HEK293 (cell line): ENCODE measurements around the gene ARHGAP32.

Experiments
- CTCF ChIA-PET: fragments of 350-600 bp; formaldehyde crosslinking; extraction: SDS; loops from one replicate; lab custom pipeline; 2021; ENCODE audit warnings: antibody characterized with exemption; lab: Yijun Ruan, JAX
- POLR2A ChIA-PET: fragments of 300-600 bp; formaldehyde crosslinking; extraction: SDS; loops from one replicate; lab custom pipeline; 2020; ENCODE audit warnings: antibody characterized with exemption, inconsistent platforms; lab: Yijun Ruan, JAX
- H3K27ac ChIP-seq: fragments of 200-500 bp; sonication (Bioruptor generic); 2 replicates; pipeline ENCODE4 v1.5.1; 2014; ENCODE audit warnings: low read depth, low read length, control low read depth, inconsistent platforms; ENCODE audit errors: extremely low read depth
- H3K36me3 ChIP-seq, 2 experiments: fragments of 200-500 bp in 1 of 2; sonication (Bioruptor generic) in 1 of 2; 1 replicate in 1 of 2; 2 replicates in 1 of 2; pipeline ENCODE4 v1.5.1; 2014 to 2017; ENCODE audit warnings: inconsistent platforms in 2 of 2, low read length in 2 of 2; ENCODE audit not compliant: control insufficient read depth in 2 of 2, insufficient read depth in 1 of 2
- H3K4me1 ChIP-seq: fragments of 200-500 bp; sonication (Bioruptor generic); 2 replicates; pipeline ENCODE4 v1.5.1; 2014; ENCODE audit warnings: mild to moderate bottlenecking, low read length, inconsistent platforms; ENCODE audit not compliant: control insufficient read depth, insufficient read depth
- H3K4me3 ChIP-seq: 2 replicates; pipeline ENCODE4 v1.5.1; 2011; ENCODE audit warnings: low read depth, mild to moderate bottlenecking, control low read depth, low read length, moderate library complexity
- H3K9me3 ChIP-seq: fragments of 200-500 bp; sonication (Bioruptor generic); 2 replicates; pipeline ENCODE4 v1.5.1; 2014; ENCODE audit warnings: low read depth, low read length, inconsistent platforms; ENCODE audit not compliant: control insufficient read depth, insufficient read depth
- BCL11A ChIP-seq: fragments of 450-650 bp; formaldehyde crosslinking; IDR thresholded peaks from 2 replicates; pipeline ENCODE4 v1.5.1; 2016; ENCODE audit warnings: low read depth, missing biosample characterization, missing genetic modification characterization
- GLI2 ChIP-seq: fragments of 450-650 bp; formaldehyde crosslinking; IDR thresholded peaks from 2 replicates; pipeline ENCODE4; 2017; ENCODE audit warnings: missing biosample characterization, missing genetic modification characterization, low read depth, borderline replicate concordance
- IKZF3 ChIP-seq: fragments of 450-650 bp; IDR thresholded peaks from 2 replicates; pipeline ENCODE4 v1.5.0; 2018; ENCODE audit warnings: missing biosample characterization, mild to moderate bottlenecking, missing genetic modification characterization, moderate library complexity
- KLF1 ChIP-seq: fragments of 450-650 bp; formaldehyde crosslinking; IDR thresholded peaks from 2 replicates; pipeline ENCODE4 v1.5.1; 2016; ENCODE audit warnings: missing biosample characterization, missing genetic modification characterization
- MYNN ChIP-seq: fragments of 450-650 bp; formaldehyde crosslinking; IDR thresholded peaks from 2 replicates; pipeline ENCODE4 v1.5.1; 2016; ENCODE audit warnings: missing biosample characterization, missing genetic modification characterization, borderline replicate concordance
- SCRT1 ChIP-seq: fragments of 450-650 bp; formaldehyde crosslinking; IDR thresholded peaks from 2 replicates; pipeline ENCODE4 v1.5.1; 2016; ENCODE audit warnings: missing biosample characterization, missing genetic modification characterization, borderline replicate concordance
- ZBTB8A ChIP-seq: fragments of 450-650 bp; formaldehyde crosslinking; IDR thresholded peaks from 2 replicates; pipeline ENCODE4 v1.5.1; 2016; ENCODE audit warnings: missing biosample characterization, missing genetic modification characterization
- ZNF140 ChIP-seq: fragments of 450-650 bp; formaldehyde crosslinking; IDR thresholded peaks from 2 replicates; pipeline ENCODE4 v1.5.1; 2016; ENCODE audit warnings: missing biosample characterization, missing genetic modification characterization
- ZNF16 ChIP-seq: fragments of 450-650 bp; formaldehyde crosslinking; IDR thresholded peaks from 2 replicates; pipeline ENCODE4 v1.5.1; 2016; ENCODE audit warnings: low read depth, missing biosample characterization, missing genetic modification characterization
- ZNF223 ChIP-seq: fragments of 450-650 bp; formaldehyde crosslinking; IDR thresholded peaks from 2 replicates; pipeline ENCODE4 v1.5.1; 2016; ENCODE audit warnings: missing biosample characterization, missing genetic modification characterization
- ZNF341 ChIP-seq: fragments of 450-650 bp; formaldehyde crosslinking; IDR thresholded peaks from 2 replicates; pipeline ENCODE4; 2016; ENCODE audit warnings: low read depth, missing biosample characterization, missing genetic modification characterization
- ZNF350 ChIP-seq: fragments of 450-650 bp; formaldehyde crosslinking; IDR thresholded peaks from 2 replicates; pipeline ENCODE4 v1.5.0; 2017; ENCODE audit warnings: missing biosample characterization, mild to moderate bottlenecking, missing genetic modification characterization
- ZNF394 ChIP-seq: fragments of 450-650 bp; formaldehyde crosslinking; IDR thresholded peaks from 2 replicates; pipeline ENCODE4 v1.5.1; 2016; ENCODE audit warnings: missing biosample characterization, missing genetic modification characterization, mild to moderate bottlenecking, moderate library complexity, borderline replicate concordance
- ZNF426 ChIP-seq: fragments of 450-650 bp; formaldehyde crosslinking; IDR thresholded peaks from 2 replicates; pipeline ENCODE4 v1.5.1; 2017; ENCODE audit warnings: missing biosample characterization, missing genetic modification characterization, mild to moderate bottlenecking, inconsistent platforms, moderate library complexity
- ZNF510 ChIP-seq: fragments of 450-650 bp; formaldehyde crosslinking; IDR thresholded peaks from 2 replicates; pipeline ENCODE4 v1.5.1; 2018; ENCODE audit warnings: mild to moderate bottlenecking, missing genetic modification characterization, missing biosample characterization; ENCODE audit not compliant: insufficient replicate concordance
- ZNF521 ChIP-seq: fragments of 450-650 bp; formaldehyde crosslinking; IDR thresholded peaks from 2 replicates; pipeline ENCODE4 v1.5.1; 2017; ENCODE audit warnings: missing biosample characterization, mild to moderate bottlenecking, missing genetic modification characterization
- ZNF544 ChIP-seq: fragments of 450-650 bp; formaldehyde crosslinking; IDR thresholded peaks from 2 replicates; pipeline ENCODE4 v1.5.0; 2017; ENCODE audit warnings: missing biosample characterization, missing genetic modification characterization
- ZNF596 ChIP-seq: fragments of 450-650 bp; IDR thresholded peaks from 2 replicates; pipeline ENCODE4 v1.5.0; 2018; ENCODE audit warnings: missing biosample characterization, mild to moderate bottlenecking, missing genetic modification characterization, moderate library complexity
- ZNF600 ChIP-seq: fragments of 450-650 bp; formaldehyde crosslinking; IDR thresholded peaks from 2 replicates; pipeline ENCODE4 v1.5.1; 2016; ENCODE audit warnings: missing biosample characterization, missing genetic modification characterization
- ZNF629 ChIP-seq: fragments of 450-650 bp; formaldehyde crosslinking; IDR thresholded peaks from 2 replicates; pipeline ENCODE4 v1.5.1; 2017; ENCODE audit warnings: missing biosample characterization, missing genetic modification characterization
- ZXDB ChIP-seq: fragments of 450-650 bp; formaldehyde crosslinking; IDR thresholded peaks from 2 replicates; pipeline ENCODE4 v1.5.1; 2016; ENCODE audit warnings: missing biosample characterization, missing genetic modification characterization
- TF ChIP-seq, protein P1 (sequence below): fragments of 450-650 bp; formaldehyde crosslinking; IDR thresholded peaks from 2 replicates; pipeline ENCODE4 v1.5.1; 2016; ENCODE audit warnings: missing biosample characterization, missing genetic modification characterization, borderline replicate concordance
- TF ChIP-seq, protein P2 (sequence below): fragments of 450-650 bp; formaldehyde crosslinking; IDR thresholded peaks from 2 replicates; pipeline ENCODE4 v1.5.1; 2016; ENCODE audit warnings: missing biosample characterization, missing genetic modification characterization, low read depth
- TF ChIP-seq, protein P3 (sequence below): fragments of 450-650 bp; formaldehyde crosslinking; IDR thresholded peaks from 2 replicates; pipeline ENCODE4 v1.5.1; 2016; ENCODE audit warnings: missing biosample characterization, missing genetic modification characterization

ARHGAP32 gene

GRCh38 chr11:129045150-129045549, 147.0 kb downstream of the ARHGAP32 start (continued):
- TF ChIP-seq, protein P1, sequence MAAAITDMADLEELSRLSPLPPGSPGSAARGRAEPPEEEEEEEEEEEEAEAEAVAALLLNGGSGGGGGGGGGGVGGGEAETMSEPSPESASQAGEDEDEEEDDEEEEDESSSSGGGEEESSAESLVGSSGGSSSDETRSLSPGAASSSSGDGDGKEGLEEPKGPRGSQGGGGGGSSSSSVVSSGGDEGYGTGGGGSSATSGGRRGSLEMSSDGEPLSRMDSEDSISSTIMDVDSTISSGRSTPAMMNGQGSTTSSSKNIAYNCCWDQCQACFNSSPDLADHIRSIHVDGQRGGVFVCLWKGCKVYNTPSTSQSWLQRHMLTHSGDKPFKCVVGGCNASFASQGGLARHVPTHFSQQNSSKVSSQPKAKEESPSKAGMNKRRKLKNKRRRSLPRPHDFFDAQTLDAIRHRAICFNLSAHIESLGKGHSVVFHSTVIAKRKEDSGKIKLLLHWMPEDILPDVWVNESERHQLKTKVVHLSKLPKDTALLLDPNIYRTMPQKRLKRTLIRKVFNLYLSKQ (tag by site-specific recombination) = no peak
- TF ChIP-seq GLI2 (tag by site-specific recombination) (no peak), ZNF223 (no peak), ZNF521 (tag by site-specific recombination) (no peak), ZNF596 (tag by site-specific recombination) (no peak)

GRCh38 chr11:129042503-129042902, 149.6 kb downstream of the ARHGAP32 start:
- TF ChIP-seq ZNF426 (tag by site-specific recombination) (no peak), ZNF16 (tag by site-specific recombination) (no peak), MYNN (tag by site-specific recombination) (no peak), ZNF394 (tag by site-specific recombination) (no peak), ZXDB (tag by site-specific recombination) (no peak), ZNF140 (no peak), IKZF3 (tag by site-specific recombination) (no peak), ZBTB8A (tag by site-specific recombination) (no peak), KLF1 (no peak), BCL11A (tag by site-specific recombination) (no peak), ZNF350 (tag by site-specific recombination) (no peak), ZNF600 (tag by site-specific recombination) (no peak), ZNF629 (tag by site-specific recombination) (no peak), ZNF544 (tag by site-specific recombination) (no peak), ZNF341 (tag by site-specific recombination) (no peak), ZNF510 (tag by site-specific recombination) (no peak)
- TF ChIP-seq, protein P2, sequence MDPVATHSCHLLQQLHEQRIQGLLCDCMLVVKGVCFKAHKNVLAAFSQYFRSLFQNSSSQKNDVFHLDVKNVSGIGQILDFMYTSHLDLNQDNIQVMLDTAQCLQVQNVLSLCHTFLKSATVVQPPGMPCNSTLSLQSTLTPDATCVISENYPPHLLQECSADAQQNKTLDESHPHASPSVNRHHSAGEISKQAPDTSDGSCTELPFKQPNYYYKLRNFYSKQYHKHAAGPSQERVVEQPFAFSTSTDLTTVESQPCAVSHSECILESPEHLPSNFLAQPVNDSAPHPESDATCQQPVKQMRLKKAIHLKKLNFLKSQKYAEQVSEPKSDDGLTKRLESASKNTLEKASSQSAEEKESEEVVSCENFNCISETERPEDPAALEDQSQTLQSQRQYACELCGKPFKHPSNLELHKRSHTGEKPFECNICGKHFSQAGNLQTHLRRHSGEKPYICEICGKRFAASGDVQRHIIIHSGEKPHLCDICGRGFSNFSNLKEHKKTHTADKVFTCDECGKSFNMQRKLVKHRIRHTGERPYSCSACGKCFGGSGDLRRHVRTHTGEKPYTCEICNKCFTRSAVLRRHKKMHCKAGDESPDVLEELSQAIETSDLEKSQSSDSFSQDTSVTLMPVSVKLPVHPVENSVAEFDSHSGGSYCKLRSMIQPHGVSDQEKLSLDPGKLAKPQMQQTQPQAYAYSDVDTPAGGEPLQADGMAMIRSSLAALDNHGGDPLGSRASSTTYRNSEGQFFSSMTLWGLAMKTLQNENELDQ (tag by site-specific recombination) = no peak
- Histone ChIP-seq H3K36me3 (no peaks in the 10 kb centered on the region), H3K4me3 (no peak overlapping the region), H3K4me1 (0 out of 2 replicates have a peak, but pooled peaks cover 2% of the 10 kb centered on the region), H3K9me3 (no peaks in the 10 kb centered on the region), H3K27ac (no peak overlapping the region)
- ChIA-PET CTCF (interaction anchor here (0.6 kb wide), 1 partner anchor 158 kb away, joined by 3 read pairs; no protein-coding TSS in a partner anchor), POLR2A (no interaction called here)

- ChIA-PET CTCF (no interaction called here), POLR2A (no interaction called here)
- no peak overlapping the region for H3K4me3 ChIP-seq
- H3K9me3 ChIP-seq = no peaks in the 10 kb centered on the region
- H3K27ac ChIP-seq = no peak overlapping the region
- H3K4me1 ChIP-seq = 0 out of 2 replicates have a peak, but pooled peaks cover 2% of the 10 kb centered on the region
- H3K36me3 ChIP-seq = no peaks in the 10 kb centered on the region
- no peak for TF ChIP-seq SCRT1 (tag by site-specific recombination)
- TF ChIP-seq, protein P3, sequence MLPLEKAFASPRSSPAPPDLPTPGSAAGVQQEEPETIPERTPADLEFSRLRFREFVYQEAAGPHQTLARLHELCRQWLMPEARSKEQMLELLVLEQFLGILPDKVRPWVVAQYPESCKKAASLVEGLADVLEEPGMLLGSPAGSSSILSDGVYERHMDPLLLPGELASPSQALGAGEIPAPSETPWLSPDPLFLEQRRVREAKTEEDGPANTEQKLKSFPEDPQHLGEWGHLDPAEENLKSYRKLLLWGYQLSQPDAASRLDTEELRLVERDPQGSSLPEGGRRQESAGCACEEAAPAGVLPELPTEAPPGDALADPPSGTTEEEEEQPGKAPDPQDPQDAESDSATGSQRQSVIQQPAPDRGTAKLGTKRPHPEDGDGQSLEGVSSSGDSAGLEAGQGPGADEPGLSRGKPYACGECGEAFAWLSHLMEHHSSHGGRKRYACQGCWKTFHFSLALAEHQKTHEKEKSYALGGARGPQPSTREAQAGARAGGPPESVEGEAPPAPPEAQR = no peak
Measured at GRCh38 chr11:129041611-129042018, 150.5 kb downstream of the ARHGAP32 start.
